NK-92 treated with Interleukin-12 subunit alpha and Interleukin-12 subunit beta, amount 100 ng/mL, for 24 hours (cell line): ENCODE measurements around the gene VAPA.

ENCODE experiments used
- DNase-seq: peaks from one replicate; lab custom pipeline; 2025; lab: John Stamatoyannopoulos, UW

VAPA gene

GRCh38 chr18:9913526-9914333 is at the start of gene VAPA:
VAPA (plus strand) TSS chr18:9914016; CDS start chr18:9914257, 241 bp downstream.
- peak; percentile 77 for DNase-seq

- no peak for DNase-seq
These were observed 47.9 kb upstream of the VAPA start for GRCh38 chr18:9865764-9866490.

GRCh38 chr18:9866627-9867026 is 47.2 kb upstream of the VAPA start:
- no peak for DNase-seq

- DNase-seq: no peak
These were observed 46.7 kb upstream of the VAPA start for GRCh38 chr18:9867071-9867594.

GRCh38 chr18:9868857-9869714 is 44.7 kb upstream of the VAPA start:
- DNase-seq: no peak

GRCh38 chr18:9869715-9870430 is 43.9 kb upstream of the VAPA start:
- DNase-seq: no peak

- DNase-seq: no peak
These were observed 43.3 kb upstream of the VAPA start for GRCh38 chr18:9870431-9871008.

GRCh38 chr18:9871244-9871746 is 42.5 kb upstream of the VAPA start:
- DNase-seq: no peak

GRCh38 chr18:9872823-9873222 is 41.0 kb upstream of the VAPA start:
- no peak for DNase-seq

- DNase-seq: no peak
These were observed 39.1 kb upstream of the VAPA start for GRCh38 chr18:9874728-9875127.

GRCh38 chr18:9876212-9876866 is 37.5 kb upstream of the VAPA start:
- no peak for DNase-seq

GRCh38 chr18:9876867-9877654 is 36.8 kb upstream of the VAPA start:
- no peak for DNase-seq

GRCh38 chr18:9877655-9878014 is 36.2 kb upstream of the VAPA start:
- DNase-seq: no peak

GRCh38 chr18:9878095-9878494 is 35.7 kb upstream of the VAPA start:
- no peak for DNase-seq

GRCh38 chr18:9878783-9879242 is 35.0 kb upstream of the VAPA start:
- no peak for DNase-seq

GRCh38 chr18:9884090-9884489 is 29.7 kb upstream of the VAPA start:
- DNase-seq: no peak

- DNase-seq: no peak
These were observed 29.2 kb upstream of the VAPA start for GRCh38 chr18:9884532-9885140.

GRCh38 chr18:9885170-9886004 is 28.4 kb upstream of the VAPA start, which contains the start of gene TXNDC2:
TXNDC2 (plus strand) TSS chr18:9885973; CDS start chr18:9886681, 708 bp downstream.
- DNase-seq: no peak
